ENCODE data around the gene SMYD3. TPM values are rescaled to one million over a fixed set of nuclear protein-coding genes. Genes with fewer than 3 reads are reported as not detected.

Gene SMYD3
- total RNA-seq, 1 experiment from 2014 or later = 25.5 TPM

- no peak overlapping the region for H2BK12ac ChIP-seq (ENCODE audit: insufficient read length, low read depth, low read length)
- no peaks in the 10 kb centered on the region for H3K27me3 ChIP-seq (ENCODE audit: insufficient read depth, low read length)
- no CpG with 5 or more reads among the region's 1 CpG for WGBS (ENCODE audit: extremely low coverage, insufficient read length, low lambda C conversion rate)
- H3K23ac ChIP-seq (ENCODE audit: insufficient read length, low read depth, low read length) = no peak overlapping the region
- H4K5ac ChIP-seq (ENCODE audit: insufficient read length, low read depth, low read length) = no peak overlapping the region
- no peak overlapping the region for H2BK15ac ChIP-seq (ENCODE audit: low read depth, low read length)
- no peak for DNase-seq
- Mint-ChIP-seq H3K36me3 (ENCODE audit: insufficient read depth in 1 of 3, low read depth in 3 of 3) (no peaks in the 10 kb centered on the region), H3K27ac (no peak overlapping the region), H3K9me3 (no peaks in the 10 kb centered on the region), H3K4me3 (no peak overlapping the region), H3K4me1 (peaks cover 0 to 3% of the 10 kb centered on the region in 2 experiments; a peak in 1 of 4 replicates), H3K27me3 (ENCODE audit: low read depth) (no peaks in the 10 kb centered on the region)
- H2AFZ ChIP-seq (ENCODE audit: low read length) = no peak overlapping the region
- H3K14ac ChIP-seq (ENCODE audit: insufficient read depth, low read length) = no peak overlapping the region
- TF ChIP-seq CTCF (conservative IDR thresholded peaks at IDR 0.05) = no peak
- H3K56ac ChIP-seq (ENCODE audit: insufficient read length, low read depth, low read length) = no peak overlapping the region
- H2BK5ac ChIP-seq (ENCODE audit: insufficient read length, low read length) = no peak overlapping the region
- no peak overlapping the region for H3K4ac ChIP-seq (ENCODE audit: low read depth, low read length)
- H2BK120ac ChIP-seq (ENCODE audit: low read depth, low read length, poor library complexity, severe bottlenecking) = no peak overlapping the region
- no peaks in the 10 kb centered on the region for H3K9me3 ChIP-seq (ENCODE audit: control insufficient read depth, low read depth, low read length)
- H3K18ac ChIP-seq (ENCODE audit: insufficient read length, low read depth, low read length) = no peak overlapping the region
- H4K91ac ChIP-seq (ENCODE audit: insufficient read length, low read depth, low read length) = no peak overlapping the region
- H3T11ph ChIP-seq (ENCODE audit: low read length) = no peak overlapping the region
- H3K27ac ChIP-seq (ENCODE audit: insufficient read length, low read depth, low read length) = no peak overlapping the region
- H2BK20ac ChIP-seq (ENCODE audit: low read depth, low read length, poor library complexity, severe bottlenecking) = no peak overlapping the region
- no peaks in the 10 kb centered on the region for H3K4me1 ChIP-seq (ENCODE audit: insufficient read depth, low read length)
- no peaks in the 10 kb centered on the region for H3K79me1 ChIP-seq (ENCODE audit: insufficient read depth, low read depth, low read length, poor library complexity, severe bottlenecking)
- H3K4me2 ChIP-seq (ENCODE audit: insufficient read depth, insufficient read length, low read length) = no peak overlapping the region
- no peaks in the 10 kb centered on the region for H3K23me2 ChIP-seq (ENCODE audit: insufficient read length, low read depth, low read length, poor library complexity, severe bottlenecking)
- H2AK5ac ChIP-seq (ENCODE audit: insufficient read length, low read length) = no peak overlapping the region
- H3K9ac ChIP-seq (ENCODE audit: extremely low read depth, insufficient read length, low read length) = no peak overlapping the region
- no peaks in the 10 kb centered on the region for H4K20me1 ChIP-seq (ENCODE audit: control insufficient read depth, insufficient read depth, insufficient read length)
- no peak overlapping the region for H4K8ac ChIP-seq (replicated peaks; ENCODE audit: insufficient read length, low read depth, low read length)
- no peaks in the 10 kb centered on the region for H3K79me2 ChIP-seq (ENCODE audit: insufficient read depth, low read length)
Observed at GRCh38 chr1:246470585-246470984, 36.5 kb downstream of the SMYD3 start.

Data from H9 (cell line).